AML-193 (cell line): ENCODE results near the gene ZNF236.

Experiments used
- DNase-seq, 2 experiments: peaks; one replicate each; lab custom pipeline; 2025; lab: John Stamatoyannopoulos, UW

Gene ZNF236

GRCh38 chr18:76821356-76821874 lies 942 bp upstream of the ZNF236 start:
- no peak for DNase-seq

DNA sequence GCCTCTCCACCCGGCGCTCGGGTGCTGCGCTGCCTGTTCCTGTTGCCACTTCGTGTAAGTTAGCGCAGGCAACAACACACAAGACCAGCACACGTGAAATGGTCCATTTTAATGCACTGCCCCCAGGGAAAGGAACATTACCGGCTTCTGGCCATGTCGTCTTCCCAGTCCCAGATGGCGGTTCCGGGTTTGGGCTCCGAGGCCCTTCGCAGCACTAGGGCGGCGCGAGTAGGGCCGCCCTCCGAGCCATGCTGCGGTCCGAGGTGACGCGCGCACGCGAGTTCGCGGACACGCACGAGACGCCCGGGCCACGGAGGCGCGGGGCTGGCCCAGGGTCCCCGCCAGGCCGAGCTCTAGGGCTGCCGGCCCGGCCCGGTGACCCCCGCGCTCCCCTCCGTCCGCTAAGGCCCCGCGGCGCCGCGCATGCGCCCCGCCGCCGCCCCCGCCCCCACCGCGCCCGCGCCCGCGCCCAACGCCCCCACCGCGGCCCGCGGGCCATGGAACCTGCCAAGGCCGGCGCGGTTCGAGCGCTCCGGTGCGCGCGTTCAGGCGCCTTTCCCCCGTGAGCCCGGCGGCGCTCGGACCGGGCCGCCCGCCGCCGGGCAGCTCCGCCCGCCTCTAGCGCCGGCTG lies 367 bp upstream of the ZNF236 start:
- peak; percentile 21 to 36 for DNase-seq

- no peak for DNase-seq
Observed at GRCh38 chr18:76823161-76823538, 793 bp downstream of the ZNF236 start.

DNA sequence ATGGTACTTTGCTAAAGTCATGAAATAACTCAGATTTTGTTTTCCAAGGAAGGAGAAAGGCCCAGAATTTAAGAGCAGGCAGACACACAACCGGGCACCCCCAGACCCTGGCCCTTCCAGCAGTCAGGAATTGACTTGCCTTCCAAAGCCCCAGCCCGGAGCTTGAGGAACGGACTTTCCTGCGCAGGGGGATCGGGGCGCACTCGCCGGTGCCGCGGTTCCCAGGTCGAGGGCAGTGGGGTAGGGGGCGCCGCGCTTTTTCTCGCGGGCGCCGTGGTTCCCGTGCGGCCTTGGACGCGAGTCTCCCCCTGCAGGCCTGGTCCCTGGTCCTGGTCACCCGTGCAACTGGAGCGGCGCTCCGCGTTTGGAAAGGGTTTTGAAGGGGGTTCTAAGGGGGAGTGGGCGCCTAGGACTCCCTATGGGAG lies 1.2 kb downstream of the ZNF236 start:
- no peak for DNase-seq

GRCh38 chr18:76824145-76824676 lies 1.9 kb downstream of the ZNF236 start:
- no peak for DNase-seq

GRCh38 chr18:76824754-76825153 lies 2.4 kb downstream of the ZNF236 start:
- DNase-seq, result no peak

DNA sequence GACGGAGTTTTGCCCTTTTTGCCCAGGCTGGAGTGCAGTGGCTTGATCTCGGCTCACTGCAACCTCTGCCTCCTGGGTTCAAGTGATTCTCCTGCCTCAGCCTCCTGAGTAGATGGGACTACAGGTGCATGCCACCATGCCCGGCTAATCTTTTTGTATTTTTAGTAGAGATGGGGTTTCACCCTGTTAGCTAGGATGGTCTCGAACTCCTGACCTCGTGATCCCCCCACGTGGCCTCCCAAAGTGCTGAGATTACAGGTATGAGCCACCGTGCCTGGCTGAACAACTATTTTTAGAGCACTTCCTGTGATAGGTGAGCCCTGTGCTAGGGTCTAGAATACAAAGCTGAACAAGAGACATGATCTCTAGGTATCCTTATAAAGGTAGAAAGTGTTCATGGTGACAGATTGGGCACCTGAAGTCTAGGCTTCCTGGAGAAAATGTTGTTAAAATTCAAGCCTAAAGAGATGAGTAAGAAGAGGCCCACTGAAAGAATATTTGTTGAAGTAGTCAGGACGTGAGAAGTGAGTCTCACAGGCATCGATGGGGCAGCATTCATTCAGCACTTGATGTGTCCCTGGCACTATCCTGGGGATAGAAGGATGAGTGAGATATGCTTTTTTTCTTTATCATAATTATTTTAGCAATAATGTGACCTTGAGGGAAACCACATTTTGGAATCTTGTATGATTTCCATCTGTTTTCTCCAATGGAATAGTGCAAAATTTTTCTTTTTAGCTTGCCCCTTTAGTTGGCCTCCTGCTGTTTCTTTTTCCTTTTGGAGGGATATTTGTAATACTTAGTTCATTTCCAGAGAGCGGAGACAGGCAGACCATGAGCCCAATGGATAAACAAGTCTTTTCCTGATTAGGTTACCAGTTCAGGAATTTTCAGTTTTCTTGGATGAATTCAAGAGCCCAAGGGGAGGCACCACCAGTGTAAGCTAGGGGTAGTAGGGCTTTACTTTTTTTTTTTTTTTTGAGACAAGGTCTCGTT lies 5.1 kb downstream of the ZNF236 start:
- no peak for DNase-seq

GRCh38 chr18:76834379-76834778 lies 12.0 kb downstream of the ZNF236 start:
- DNase-seq, result no peak

DNA sequence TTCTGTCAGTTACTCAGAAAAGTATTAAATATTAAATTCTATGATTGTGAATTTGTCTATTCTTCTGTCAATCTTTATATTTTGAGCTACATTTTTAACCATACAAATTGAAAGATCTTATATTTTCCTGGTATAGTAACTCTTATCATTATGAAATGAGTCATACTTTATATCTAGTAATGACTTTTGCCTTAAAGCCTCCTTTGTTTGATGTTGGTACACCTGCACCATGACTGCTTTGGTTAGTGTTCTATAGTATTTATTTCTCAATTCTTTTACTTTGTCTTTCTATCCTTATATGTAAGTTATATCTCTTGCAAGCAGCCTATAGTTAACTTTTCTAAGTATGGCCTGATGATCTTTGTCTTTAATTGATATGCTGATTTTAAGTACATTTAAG lies 13.0 kb downstream of the ZNF236 start:
- DNase-seq, result no peak

DNA sequence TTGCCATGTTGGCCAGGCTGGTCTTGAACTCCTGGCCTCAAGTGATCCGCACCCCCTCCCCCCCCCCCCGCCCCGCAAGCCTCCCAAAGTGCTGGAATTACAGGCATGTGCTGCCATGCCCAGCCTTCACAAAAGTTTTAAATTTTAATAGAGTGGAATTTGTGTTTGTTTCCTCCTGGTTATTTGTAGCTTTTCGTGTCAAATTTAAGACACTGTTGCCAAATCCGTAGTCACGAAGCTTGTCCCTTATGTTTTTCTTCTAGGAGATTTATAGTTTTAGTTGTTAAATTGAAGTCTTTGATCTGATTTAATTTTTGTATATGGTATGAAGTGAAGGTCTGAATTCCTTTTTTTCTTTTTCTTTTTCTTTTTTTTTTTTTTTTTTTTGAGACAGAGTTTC lies 14.7 kb downstream of the ZNF236 start:
- DNase-seq, result no peak

DNA sequence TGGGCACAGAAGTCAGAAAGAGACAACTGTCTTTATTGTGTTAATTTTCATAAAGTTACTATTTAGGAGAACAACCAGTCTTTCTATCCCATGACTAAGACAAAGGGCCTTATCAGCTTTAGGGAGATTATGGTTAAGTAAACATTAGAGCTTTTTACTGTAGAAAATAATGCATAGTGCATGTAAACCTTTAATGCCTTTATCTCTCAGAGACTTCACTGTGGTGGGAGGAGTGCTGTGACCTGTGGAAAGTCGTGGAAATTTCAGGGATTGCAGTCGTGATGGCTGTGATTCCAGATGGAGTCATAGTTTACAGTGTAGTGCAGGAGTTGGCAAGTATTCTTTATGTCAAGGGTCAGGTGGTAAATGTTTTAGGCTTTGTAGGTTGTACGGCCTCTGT lies 15.8 kb downstream of the ZNF236 start:
- no peak for DNase-seq

DNA sequence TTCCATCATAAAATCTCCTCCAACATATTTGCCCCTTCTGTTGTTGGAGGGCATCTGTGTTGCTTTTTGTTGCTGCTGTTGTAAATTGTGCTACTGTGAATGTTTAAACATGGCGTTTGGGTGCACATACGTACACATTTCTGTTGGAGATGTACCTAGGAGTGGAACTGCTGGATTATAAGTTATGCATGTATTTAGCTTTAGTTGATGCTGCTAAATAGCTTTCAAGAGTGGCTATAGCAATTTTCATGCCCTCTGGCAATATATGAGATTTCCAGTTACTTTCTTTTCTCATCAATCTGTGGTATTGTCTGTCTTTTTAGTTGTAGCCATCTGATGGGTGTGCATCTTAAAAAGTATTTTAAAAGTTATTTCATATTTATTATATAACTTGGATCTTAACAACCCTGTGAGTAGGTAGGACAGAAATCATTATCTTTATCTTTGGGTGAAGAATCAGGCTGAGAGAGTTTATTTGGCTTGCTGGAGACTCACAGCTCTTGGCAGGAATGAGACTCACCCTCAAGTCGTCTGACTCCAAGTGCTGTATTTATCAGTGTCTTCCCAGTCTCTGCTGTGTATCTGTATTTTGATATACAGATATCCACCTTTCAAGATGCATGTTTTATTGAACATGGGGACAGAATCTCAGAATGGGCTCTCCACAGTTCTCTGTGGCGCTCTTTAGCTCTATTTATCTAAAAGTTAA lies 16.9 kb downstream of the ZNF236 start:
- no peak for DNase-seq

- no peak for DNase-seq
Observed at GRCh38 chr18:76842837-76843530, 20.6 kb downstream of the ZNF236 start.

DNA sequence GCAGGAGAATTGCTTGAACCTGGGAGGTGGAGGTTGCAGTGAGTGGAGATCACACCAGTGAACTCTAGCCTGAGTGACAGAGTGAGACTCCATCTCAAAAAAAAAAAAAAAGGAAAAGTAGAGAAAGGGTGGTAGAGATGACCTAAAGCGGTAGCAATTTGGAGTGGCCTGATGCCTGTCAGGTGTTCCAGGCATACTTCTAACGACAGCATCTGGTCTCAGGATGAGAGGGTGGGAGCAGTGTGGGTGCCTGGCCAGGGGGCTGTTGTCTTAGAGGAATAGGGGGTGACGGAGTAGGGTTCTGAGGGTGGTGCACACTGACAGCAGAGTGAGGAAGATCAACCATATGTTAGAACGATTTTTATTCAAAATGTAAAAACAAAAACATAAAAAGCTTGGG lies 21.8 kb downstream of the ZNF236 start:
- DNase-seq, result no peak

GRCh38 chr18:76844742-76845477 lies 22.6 kb downstream of the ZNF236 start:
- no peak for DNase-seq

DNA sequence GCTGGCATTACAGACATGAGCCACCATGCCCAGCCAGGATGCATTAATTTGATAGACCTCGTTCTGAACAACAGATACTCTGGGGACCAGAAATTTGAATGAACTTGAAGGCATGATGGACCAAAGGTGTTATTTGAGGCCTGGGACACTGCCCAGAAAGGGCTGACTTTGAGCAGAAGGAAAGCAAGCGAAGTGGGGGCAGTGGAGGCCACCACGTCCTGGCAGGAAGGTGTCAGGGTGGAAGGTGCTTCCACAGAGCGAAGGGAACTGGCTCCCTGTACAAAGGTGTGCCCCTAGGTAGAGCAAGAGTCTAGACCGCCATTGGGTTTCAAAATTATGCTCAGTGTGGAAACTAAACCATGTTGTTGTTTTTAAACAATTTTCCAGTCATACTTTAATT lies 23.9 kb downstream of the ZNF236 start:
- no peak for DNase-seq

DNA sequence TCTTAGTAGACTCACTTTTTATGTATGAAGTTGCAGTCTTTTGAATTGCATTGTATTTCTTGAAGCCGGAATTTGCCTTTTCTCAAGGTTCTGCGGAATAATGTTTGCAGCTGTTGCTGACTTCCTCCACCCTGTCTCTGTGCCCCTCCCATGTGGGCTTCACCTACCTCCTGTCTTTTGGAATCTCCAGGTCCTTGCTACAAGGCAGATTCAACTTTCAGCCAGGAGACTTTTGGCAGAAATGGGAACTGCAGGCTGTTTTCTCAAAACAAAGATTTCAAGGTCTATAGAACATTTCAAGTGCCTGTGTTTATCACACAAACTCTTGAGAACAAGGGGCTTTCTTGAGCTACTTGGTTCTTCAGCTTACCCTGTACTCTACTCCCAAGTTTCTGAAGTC lies 25.6 kb downstream of the ZNF236 start:
- no peak for DNase-seq

DNA sequence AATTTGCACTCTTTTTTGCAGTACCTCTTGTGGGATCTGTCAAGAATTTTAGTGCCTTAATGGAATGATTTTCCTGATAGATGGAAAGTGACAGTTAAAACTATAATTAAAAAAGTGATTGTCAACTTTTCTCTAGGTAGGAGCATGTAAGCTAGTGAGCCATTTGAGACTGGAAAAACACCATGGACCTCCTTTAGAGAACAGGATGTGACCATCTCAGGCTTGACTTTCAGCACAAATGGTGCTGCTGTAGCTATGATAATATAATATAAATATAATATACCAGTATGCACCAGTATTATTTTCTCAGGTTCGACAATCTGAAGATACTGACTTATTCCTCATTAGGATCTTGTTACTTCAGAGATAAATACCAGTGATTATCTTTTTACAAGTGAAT lies 27.8 kb downstream of the ZNF236 start:
- DNase-seq, result no peak

GRCh38 chr18:76855594-76855993 lies 33.2 kb downstream of the ZNF236 start:
- no peak for DNase-seq

DNA sequence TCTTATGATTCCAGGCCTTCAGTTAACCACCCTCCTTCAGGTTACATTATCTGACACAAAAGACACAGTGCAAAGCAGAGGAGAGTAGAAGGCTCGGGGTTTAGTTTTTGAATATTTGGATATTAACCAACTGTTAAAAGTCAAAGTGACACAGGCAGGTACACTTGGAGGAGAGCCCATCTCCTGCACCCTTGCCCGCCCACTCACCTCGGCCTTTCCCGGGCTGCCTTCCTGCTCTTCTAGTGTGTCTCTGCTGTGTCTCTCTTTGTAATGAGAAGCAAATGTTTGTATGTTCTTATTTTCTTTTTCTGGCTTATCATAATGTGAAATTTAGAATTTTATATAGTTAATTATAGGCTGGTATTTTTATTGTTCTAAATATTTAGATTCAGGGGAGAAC lies 35.1 kb downstream of the ZNF236 start:
- DNase-seq, result no peak
